Cortex of kidney (tissue), 1 donor: ENCODE results near the gene GPR62.

Experiments used
- DNase-seq: peaks from one replicate; lab custom pipeline; 2025; lab: John Stamatoyannopoulos, UW

Gene GPR62

DNA sequence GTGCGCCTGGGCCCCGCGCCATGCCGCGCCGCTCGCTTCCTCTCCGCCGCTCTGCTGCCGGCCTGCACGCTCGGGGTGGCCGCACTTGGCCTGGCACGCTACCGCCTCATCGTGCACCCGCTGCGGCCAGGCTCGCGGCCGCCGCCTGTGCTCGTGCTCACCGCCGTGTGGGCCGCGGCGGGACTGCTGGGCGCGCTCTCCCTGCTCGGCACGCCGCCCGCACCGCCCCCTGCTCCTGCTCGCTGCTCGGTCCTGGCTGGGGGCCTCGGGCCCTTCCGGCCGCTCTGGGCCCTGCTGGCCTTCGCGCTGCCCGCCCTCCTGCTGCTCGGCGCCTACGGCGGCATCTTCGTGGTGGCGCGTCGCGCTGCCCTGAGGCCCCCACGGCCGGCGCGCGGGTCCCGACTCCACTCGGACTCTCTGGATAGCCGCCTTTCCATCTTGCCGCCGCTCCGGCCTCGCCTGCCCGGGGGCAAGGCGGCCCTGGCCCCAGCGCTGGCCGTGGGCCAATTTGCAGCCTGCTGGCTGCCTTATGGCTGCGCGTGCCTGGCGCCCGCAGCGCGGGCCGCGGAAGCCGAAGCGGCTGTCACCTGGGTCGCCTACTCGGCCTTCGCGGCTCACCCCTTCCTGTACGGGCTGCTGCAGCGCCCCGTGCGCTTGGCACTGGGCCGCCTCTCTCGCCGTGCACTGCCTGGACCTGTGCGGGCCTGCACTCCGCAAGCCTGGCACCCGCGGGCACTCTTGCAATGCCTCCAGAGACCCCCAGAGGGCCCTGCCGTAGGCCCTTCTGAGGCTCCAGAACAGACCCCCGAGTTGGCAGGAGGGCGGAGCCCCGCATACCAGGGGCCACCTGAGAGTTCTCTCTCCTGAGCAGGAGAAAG is 951 bp downstream of the GPR62 start:
- DNase-seq, result no peak

DNA sequence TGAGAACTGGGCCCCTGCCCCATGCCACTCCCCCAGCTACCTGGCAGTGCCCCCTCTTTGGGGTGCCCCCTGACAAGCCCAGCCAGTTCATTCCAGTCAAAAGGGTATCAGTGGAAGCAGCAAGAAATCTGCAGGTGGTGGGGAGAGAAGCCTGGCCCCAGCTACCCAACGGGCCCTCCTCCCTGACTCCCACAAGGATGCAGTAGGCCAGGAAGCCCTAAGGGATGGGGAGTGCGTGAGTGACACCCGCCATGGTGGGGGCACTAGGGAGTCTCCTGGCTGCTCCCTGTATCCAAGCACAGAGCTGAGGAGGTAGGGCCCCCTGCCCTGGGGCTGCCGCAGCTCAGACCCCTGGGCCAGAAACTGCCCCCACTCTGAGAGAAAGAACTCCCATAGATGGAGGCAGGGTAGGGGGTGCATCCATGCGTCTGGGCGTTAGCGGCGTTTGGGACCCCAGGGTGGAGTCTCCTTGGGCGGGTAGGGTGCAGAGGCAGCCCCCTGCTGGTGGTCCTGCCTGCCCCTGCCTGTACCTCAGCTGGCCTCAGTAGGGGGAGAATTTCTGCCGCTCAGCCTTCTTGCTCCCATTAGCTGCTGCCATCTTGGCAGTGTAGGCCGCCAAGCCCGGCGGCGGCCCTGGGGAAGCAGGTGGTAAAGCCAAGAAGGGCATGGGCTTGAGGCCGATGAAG is 2.5 kb downstream of the GPR62 start:
- DNase-seq, result no peak

DNA sequence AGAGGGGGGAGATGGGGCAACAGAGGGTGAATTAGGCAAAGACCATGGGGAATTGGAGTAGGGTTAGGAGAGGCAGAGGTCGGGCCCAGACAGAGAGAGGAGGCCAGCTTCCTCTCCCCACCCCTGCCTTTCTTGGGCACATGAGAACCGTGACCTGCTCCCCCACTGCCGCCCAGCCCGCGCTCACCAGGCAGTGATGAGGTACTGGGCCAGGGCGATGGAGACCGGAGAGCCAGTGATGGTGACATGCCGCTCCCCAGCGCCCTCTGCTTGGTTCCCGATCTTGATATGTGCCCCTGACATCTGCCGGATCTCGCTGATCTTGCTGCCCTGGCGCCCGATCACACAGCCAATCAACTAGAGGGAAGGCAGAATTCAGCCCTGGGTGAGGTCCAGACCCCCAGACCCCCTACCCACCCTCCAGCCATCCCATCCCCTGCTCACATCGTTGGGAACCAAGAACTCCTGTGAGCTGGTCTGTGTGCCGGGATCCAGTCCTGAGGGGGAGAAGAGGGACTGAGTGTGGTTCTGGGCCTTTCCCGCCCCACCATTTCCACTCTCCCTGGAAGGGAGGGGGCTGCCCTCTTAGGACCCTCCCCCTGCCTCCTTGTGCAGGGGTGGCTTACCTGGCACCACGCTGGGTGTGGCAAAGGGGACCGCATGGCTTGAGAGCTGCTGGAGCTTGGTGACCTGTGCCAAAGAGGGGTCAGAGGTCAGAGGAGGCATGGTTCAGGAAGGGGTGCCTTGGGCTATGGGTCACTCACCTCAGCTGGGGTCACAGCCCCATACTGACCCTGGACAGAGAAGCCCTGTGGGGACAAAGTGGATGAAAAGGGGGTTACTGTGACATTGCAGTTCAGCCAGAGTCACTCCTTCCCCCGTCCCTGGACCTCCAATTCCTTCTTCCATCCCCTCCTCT is 3.7 kb downstream of the GPR62 start:
- DNase-seq, result no peak

DNA sequence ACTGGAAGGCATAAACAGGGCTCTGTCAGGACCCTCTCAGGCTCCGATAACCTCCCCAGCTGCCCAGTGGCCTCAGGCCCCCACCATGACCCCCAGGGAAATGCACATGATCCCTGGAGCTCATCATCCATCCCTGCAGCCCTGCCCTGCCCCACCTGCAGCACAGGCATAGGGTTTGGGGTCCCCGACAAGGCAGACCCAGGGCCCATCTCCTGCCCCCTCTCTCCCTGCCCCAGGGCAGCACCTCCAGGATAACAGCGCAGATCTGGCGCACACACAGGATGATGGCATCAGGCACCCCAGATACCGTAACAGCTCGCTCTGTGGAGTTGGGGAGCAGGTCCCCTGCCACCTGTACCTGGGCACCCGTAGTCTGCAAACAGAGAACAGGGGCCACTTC is 4.5 kb downstream of the GPR62 start:
- no peak for DNase-seq

DNA sequence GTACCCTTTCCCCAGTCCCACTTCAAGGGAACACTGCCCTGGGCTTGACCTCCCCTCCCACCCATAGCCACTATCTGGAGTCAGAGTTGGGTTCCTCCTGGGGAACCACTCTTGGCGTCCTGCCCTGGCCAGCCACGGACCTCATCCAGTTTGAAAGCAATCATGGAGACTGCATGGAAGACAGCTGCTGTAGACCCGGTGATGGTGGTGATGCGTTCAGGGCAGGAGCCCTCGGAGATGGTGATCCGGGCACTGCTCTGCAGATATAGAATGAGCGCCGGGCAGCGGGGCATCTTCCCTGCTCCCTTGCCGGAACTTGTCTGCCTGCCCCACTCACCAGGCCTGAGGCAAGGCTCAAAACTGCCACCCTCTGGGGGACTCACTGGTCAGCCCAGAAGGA is 5.2 kb downstream of the GPR62 start:
- DNase-seq, result no peak

DNA sequence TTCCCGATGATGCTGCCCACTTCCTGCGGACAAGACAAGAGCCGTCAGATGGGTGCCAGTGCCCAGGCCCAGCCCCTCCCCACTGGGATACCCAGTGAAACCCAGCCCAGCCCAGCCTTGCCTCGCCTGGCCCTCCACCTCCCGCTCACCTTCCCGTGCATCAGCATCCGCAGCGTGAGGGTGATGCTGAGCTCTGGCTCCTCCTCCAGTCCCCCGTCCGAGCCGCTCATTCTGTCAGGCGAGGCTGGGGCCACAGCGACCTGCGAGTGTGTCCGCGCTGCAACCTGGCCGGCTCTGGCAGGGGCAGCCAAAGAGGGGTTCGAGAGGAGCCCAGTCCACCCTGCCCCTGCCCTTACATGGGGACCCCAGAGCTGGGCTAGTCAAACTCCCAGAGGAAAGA is 5.8 kb downstream of the GPR62 start:
- DNase-seq, result no peak

DNA sequence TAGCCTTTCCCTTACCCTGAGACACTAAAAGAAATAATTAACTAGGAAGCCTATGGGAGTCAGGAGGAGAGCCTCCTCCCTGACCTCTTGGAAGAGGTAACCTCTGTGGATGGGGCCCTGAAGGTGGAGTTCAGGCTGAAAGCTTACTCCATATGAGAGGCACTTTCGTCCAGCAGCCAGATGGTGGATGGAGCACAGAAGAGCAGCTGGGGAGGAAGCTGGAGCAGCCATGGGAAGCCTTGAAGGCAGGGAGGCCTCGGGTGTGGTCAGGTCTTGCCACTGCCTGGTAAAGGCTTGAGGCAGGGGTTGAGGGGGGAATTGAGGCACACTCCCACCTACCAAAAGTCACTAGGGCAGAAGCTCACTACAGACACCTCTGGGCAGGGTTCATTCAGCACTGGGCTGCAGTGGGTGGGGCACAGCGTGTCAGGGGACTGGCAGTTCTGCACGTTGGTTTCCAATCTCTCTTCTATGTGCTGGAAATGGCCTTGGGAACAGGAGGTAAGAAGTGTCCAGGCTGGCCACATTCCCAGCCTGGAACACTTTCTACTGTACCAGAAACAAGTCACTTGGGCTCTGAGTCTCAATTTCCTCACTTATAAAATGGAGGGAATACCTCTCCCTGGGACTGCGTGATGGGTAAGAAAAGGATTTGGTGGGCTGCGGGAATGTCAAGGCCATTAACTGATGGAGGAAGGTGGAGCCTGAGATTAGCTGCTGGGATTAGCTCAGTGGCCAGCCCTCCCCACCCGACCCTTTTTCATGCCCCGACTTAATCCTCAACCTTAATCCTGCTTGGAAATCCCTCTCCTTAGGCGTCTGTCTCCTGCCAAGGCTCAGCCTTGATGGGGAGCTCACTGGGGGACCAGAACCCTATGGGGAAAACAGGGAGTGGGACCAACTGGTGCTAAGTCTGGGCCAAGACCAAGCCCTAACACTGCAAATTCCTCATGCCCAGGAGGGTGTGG is 6.7 kb downstream of the GPR62 start:
- DNase-seq, result no peak

DNA sequence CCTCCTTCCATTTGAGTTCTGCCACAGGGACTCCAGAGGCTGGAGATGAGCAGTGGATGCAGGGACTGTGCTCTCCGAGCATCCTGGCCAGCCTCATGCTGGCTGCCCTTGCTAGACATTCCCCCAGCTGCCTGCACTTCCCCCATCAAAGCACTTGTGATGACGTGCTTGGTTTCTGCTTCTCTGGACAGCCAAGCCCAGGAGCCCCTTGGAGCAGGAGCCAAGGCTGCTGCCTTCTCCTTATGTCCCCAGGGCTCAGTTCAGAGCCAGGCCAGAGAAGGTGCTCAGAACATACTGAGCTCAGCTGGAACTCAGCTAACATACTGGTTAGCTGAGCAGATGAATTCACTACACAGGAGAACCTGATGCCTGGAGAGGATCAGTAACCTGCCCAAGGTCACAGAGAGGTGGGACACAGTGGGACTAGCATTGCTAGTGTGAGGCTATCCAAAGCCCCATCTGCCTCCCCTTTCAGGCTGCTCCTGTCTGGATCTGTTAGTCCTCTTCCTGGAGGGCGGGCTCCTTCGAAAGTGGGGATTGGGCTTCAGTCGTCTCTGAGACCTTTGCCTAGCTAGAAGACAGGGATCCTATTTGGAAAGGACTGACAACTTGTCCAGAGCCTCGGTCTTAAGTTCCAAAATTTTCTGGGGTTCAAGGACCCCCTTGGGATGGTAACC is 7.8 kb downstream of the GPR62 start:
- DNase-seq, result no peak

DNA sequence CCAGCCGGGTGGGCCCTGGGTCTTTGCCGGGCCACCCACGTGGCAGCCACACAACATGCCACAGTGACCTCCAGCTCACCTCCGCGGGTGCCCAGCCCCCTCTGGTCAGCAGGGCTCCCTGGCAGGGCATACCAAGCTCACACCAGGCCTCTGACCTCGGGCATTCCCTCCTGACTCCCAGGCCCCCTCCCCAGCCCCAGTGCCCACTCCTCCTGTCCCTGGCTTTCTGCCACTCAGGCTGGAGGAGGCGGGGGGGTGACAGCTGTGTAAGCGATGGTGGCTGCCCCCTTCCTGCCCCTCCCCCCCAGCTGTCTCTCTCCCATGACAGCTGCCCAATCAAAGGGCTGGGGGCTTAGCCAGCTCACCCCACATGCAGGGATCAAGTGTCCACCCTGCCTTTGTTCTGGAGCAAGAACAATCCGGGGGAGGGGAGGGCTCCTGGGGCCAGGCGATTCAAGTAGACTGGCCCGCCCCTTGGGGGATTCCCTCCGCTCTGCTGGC is 8.8 kb downstream of the GPR62 start:
- no peak for DNase-seq

DNA sequence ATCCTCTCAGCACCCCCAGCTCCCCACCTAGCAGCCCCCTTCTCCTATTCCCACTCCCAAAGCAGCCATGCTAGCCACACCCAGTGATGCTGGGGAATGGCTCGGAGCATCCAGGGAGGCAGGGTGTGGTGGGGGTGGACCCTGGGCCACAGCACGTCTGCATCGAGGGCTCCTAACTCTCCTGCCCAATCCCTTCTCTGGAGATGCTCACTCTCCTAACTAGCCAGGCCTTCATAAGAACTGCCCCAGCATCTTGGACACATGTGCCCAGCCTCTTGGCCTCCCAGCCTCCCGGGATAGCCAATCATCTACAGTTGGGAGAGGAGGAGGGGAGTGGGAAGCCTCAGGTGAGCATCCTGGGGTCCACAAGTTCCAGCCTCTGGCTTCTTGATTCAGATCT is 9.3 kb downstream of the GPR62 start:
- DNase-seq, result no peak

DNA sequence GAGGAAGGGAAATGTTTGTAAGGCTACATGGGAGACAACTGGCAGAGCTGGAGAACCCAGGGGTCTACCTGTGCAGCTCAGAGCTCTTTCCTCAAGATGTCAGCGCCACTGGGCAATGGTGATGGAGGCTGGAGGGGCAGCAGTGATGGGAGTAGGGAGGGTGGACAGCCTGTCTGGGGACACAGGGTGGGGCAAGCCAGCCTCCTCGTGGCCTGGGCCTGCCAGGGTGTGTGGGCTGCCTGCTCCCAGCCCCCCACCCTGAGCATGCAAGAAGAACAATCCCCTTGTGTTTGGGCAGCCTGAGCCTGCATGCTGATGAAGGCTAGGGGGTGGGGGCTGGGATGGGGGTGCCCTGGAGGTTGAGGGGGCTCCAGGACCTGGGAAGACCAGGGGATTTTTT is 10.8 kb downstream of the GPR62 start:
- no peak for DNase-seq

DNA sequence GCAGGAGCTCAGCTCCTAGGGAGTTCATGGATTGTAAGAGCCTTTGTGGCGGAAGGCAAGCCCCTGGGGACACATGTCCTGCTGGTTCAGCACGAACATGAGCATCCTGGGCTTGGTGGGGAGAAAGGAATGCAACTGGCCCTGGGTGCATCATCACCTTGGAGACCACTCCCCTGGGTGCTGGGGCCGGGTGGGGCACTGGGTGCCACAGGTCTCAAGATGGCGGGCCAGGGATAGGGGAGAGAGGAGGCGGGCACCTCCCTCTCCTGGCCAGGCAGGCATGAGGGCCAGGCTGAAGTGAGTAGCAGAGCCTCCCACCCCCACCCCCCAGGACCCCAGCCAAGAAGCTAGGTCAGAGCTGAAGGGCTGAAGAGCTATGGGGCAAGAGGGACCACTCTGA is 11.3 kb downstream of the GPR62 start:
- no peak for DNase-seq

DNA sequence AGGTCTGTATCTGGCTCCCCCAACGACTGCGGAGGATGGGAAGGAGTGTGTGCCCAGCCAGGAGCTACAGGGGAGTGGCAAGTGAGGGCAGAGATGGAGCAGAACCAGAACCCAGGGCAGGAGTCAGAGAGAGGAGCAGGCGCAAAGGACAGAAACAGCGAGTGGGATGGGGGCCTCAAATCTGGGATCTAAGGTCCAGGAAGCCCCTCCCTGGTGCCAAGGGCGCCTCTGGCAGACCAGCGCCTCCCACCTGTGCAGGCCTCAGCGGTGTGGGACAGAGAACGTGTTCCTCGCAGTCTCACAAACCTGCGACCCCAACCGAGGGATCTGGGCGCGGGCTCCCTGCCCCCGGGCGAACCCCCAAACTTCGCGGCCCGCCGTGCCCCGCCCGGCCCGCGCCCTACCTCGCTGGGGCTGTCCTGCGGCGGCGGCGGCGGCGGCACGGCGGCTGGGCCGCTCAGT is 11.8 kb downstream of the GPR62 start:
- no peak for DNase-seq

DNA sequence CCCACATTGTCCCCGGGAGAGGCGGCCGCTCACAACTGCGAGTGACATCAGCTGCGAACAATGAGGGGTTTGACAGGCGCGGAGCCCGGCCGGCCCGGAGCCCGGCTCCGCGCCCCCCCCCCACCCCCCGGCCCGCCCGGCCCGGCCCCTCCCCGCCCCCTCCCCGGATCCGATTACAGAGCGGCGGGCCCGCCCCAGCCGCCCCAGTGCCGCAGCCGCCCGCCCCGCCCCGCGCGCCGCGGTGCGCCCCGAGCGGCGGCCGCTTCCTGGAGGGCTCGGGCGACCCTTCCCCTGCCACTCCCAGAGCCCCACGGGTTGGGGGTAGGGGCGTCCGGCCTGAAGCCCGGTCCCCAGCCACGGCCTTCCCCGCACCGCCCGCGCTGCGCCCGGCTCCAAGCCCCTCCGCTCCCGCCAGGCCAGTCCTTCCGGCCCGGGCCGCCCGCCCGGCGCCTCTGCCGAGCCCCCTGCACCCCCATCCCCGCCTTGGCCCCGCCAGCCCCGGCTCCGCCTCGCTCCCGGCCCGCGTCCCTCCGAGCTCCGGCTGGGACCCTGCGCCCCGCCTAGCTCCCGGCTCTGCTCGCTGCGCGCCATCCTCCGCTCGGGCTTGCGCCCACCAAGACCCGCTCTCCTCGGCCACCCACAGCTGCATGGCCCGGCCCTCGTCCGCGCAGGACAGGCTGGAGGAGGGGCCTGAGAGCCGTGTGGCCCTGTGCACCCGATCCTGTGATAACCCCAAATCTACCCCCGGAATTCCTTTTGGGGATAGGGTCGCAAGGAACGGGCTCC is 12.4 kb downstream of the GPR62 start, which contains the start of gene PCBP4:
Gene PCBP4 (minus strand): TSS at position 71 of the 786 bp plus-strand sequence. CDS start 6,214 bp downstream, outside the sequence.
- no peak for DNase-seq

DNA sequence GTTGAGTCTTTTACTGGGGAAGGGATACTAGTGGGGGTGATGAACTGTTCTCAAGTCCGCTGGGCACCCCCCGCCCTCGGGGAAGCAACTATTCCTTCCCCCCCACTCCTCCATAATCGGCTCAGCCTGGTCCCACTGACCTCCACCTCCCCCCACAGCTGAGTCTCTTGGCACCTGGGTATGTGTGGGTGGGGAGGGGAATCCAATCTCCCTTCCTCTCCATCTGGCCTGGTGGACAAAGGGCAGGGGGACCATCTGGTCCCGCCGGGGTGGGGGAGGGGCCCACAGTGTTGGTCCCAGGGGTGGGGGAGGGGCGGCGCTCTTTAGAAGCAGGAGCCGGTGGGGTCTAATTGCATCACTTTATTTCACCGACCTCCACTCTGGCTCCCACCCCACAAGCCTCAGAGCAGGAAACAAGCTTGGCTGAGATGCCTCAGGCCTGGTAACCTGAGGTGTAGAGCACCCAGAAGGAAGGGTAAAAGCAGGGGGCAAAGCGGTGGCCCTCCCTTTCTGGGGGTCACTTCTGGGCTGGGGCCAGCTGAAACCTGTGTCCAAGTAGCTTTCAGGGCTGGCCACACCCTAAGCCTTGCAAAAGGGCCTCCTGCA is 13.1 kb downstream of the GPR62 start:
- no peak for DNase-seq

DNA sequence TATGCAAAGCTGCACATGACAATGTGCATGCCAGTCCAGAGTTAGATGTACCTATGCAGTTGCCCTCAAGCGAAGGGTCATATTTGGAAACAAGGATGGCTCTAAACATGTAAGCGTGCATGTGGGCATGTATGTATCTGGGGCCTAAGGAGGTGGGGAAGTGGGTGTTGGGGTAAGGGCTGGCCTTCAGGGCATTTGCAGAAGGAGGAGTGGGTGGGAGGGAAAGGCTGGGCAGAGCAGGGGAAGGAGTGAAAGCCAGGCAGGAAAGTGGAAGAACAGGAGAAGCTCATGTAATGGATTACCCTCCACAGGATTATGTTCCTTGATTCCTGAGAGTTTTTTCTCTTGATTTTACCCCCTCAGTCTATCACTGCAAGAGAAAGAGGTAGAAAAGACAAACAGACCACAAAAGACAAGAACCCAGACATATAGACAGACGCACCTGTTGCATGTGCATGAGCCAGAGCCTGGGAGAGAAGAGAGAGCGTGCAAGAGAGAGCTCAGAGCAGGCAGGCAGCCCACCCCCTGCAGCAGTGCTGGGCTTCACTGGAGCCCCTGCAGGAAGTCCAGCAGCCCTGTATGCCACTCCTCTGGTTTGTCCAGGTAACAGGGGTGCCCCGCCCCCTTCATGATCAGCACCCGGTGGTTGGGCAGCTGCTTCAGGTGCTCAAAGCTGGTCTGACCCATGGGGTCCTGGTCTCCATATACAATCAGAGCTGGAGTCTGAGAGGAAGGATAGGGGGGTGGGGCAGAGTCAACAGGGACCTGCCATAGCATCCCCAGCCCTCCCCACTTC is 13.9 kb downstream of the GPR62 start:
- DNase-seq, result no peak

DNA sequence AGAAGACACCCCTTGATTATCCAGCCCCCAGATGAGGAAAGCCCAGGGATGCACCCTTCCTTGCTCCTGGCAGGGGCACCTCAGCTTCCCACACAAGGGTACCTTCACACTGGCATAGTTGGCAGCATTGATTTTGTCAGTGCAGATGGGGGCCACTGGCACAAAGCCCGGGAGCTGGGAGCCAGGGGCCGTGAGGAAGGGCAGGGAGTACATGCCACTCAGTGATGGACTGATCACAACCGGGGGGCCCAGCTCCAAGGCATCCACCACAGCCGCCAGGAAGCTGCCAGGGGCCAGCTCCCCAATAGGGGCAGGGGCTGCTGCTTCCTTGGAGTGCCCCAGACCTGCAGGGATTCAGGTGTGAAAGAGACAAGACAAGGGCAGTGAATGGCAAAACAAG is 14.7 kb downstream of the GPR62 start:
- no peak for DNase-seq
